MM.1S (cell line): ENCODE data around the gene FALEC.

Source experiments
- DNase-seq: peaks from one replicate; pipeline ENCODE4 v3.0.0-alpha.2; 2015
- H2AFZ ChIP-seq: fragments of 300-600 bp; sonication (generic); 2 replicates; pipeline ENCODE4 v1.6.0; 2016; ENCODE audit warnings: antibody characterized with exemption, low read length
- H3F3A ChIP-seq: fragments of 300-600 bp; sonication (generic); 2 replicates; pipeline ENCODE4 v1.6.1; 2016; ENCODE audit warnings: mild to moderate bottlenecking, antibody characterized with exemption, low read length, moderate library complexity, mixed read lengths; ENCODE audit not compliant: insufficient read depth
- H3K27ac ChIP-seq: fragments of 300-600 bp; sonication (generic); 2 replicates; pipeline ENCODE4 v1.5.1; 2016; ENCODE audit warnings: mild to moderate bottlenecking, low read length
- H3K27me3 ChIP-seq: fragments of 300-600 bp; sonication (generic); replicated peaks from 2 replicates; pipeline ENCODE4 v1.6.0; 2016; ENCODE audit warnings: low read length; ENCODE audit not compliant: insufficient read depth
- H3K36me3 ChIP-seq: fragments of 300-600 bp; sonication (generic); replicated peaks from 2 replicates; pipeline ENCODE4 v1.6.1; 2016; ENCODE audit warnings: mild to moderate bottlenecking, low read length, mixed read lengths; ENCODE audit not compliant: insufficient read depth
- H3K4me1 ChIP-seq: fragments of 300-600 bp; sonication (generic); 2 replicates; pipeline ENCODE4 v1.6.1; 2016; ENCODE audit warnings: low read length, mixed read lengths
- H3K4me2 ChIP-seq: fragments of 300-600 bp; sonication (generic); 2 replicates; pipeline ENCODE4 v1.6.0; 2016; ENCODE audit warnings: low read depth, low read length
- H3K4me3 ChIP-seq: fragments of 300-600 bp; sonication (generic); 2 replicates; pipeline ENCODE4 v1.5.1; 2016; ENCODE audit warnings: low read length, mixed read lengths
- H3K79me2 ChIP-seq: fragments of 300-600 bp; sonication (generic); 2 replicates; pipeline ENCODE4 v1.6.1; 2016; ENCODE audit warnings: mixed run types, low read length, mixed read lengths
- H3K9ac ChIP-seq: fragments of 300-600 bp; sonication (generic); 2 replicates; pipeline ENCODE4 v1.6.1; 2016; ENCODE audit warnings: low read length, mixed read lengths
- H3K9me2 ChIP-seq: fragments of 300-600 bp; sonication (generic); replicated peaks from 2 replicates; pipeline ENCODE4 v1.6.1; 2016; ENCODE audit warnings: mild to moderate bottlenecking, low read length, mixed read lengths; ENCODE audit not compliant: insufficient read depth
- H3K9me3 ChIP-seq: fragments of 300-600 bp; sonication (generic); replicated peaks from 2 replicates; pipeline ENCODE4 v1.6.1; 2016; ENCODE audit warnings: mild to moderate bottlenecking, low read length, mixed read lengths; ENCODE audit not compliant: insufficient read depth
- H4K20me1 ChIP-seq: fragments of 300-600 bp; sonication (generic); 2 replicates; pipeline ENCODE4 v1.6.1; 2016; ENCODE audit warnings: mild to moderate bottlenecking, low read length, moderate library complexity, mixed read lengths; ENCODE audit not compliant: insufficient read depth
- CTCF ChIP-seq: fragments of 300-600 bp; sonication (generic); IDR thresholded peaks from 2 replicates; pipeline ENCODE4 v1.5.1; 2016; ENCODE audit warnings: antibody characterized with exemption, low read length, mixed read lengths
- EZH2 ChIP-seq: fragments of 300-600 bp; sonication (generic); optimal IDR thresholded peaks from 2 replicates; pipeline ENCODE3; 2017; ENCODE audit warnings: low read depth, mild to moderate bottlenecking, antibody characterized with exemption, low read length, mixed read lengths
- EZH2phosphoT487 ChIP-seq: fragments of 300-600 bp; sonication (generic); IDR thresholded peaks from 2 replicates; pipeline ENCODE4 v1.6.1; 2018; ENCODE audit warnings: antibody characterized with exemption, low read length

The FALEC gene

DNA sequence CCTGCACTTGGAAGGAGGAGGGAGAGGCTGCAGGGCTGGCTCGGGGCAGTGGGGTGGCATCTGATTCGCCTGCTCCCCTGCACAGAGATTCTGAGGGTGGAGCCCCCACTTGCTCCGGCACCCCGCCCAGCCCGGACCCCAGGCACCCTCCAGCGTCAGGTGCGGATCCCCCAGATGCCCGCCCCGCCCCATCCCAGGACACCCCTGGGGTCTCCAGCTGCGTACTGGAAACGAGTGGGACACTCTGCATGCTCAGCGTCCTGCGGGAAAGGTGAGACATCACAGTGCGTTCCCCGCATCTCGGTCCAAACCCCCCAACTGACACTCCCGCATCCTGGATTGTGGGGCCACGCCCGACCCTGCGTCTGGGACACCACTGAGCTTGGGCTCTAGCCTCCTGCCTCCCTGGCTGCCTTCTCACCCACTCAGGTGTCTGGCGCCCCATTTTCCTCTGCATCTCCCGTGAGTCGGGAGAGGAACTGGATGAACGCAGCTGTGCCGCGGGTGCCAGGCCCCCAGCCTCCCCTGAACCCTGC, 41.6 kb downstream of the FALEC start:
- Histone ChIP-seq H2AFZ (no peak overlapping the region), H3K36me3 (no peaks in the 10 kb centered on the region), H3K4me2 (no peak overlapping the region), H3K79me2 (0 out of 2 replicates have a peak, but pooled peaks cover 4% of the 10 kb centered on the region), H4K20me1 (no peaks in the 10 kb centered on the region), H3F3A (peaks cover 22% of the 10 kb centered on the region), H3K9me3 (no peaks in the 10 kb centered on the region), H3K4me3 (no peak overlapping the region), H3K9me2 (no peaks in the 10 kb centered on the region), H3K27ac (no peak overlapping the region), H3K4me1 (peaks cover 14% of the 10 kb centered on the region), H3K27me3 (0 out of 2 replicates have a peak, but pooled peaks cover 6% of the 10 kb centered on the region), H3K9ac (no peak overlapping the region)
- DNase-seq: no peak
- TF ChIP-seq EZH2phosphoT487 (no peak), EZH2 (no peak), CTCF (no peak)

DNA sequence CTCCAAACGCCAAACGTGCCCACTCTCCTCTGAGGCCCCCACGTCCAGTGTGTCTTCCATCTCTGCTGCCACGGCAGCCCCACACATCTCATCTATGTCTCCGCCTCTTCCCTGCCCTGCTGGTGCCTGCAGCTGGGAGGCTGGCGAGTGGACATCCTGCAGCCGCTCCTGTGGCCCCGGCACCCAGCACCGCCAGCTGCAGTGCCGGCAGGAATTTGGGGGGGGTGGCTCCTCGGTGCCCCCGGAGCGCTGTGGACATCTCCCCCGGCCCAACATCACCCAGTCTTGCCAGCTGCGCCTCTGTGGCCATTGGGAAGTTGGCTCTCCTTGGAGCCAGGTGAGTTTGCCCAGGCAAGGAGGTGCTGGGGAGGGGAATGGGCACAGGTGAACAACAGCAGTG, 42.3 kb downstream of the FALEC start:
- Histone ChIP-seq H3F3A (peaks cover 29% of the 10 kb centered on the region), H3K9me2 (no peaks in the 10 kb centered on the region), H3K4me3 (no peak overlapping the region), H3K27ac (no peak overlapping the region), H3K9me3 (no peaks in the 10 kb centered on the region), H4K20me1 (no peaks in the 10 kb centered on the region), H3K36me3 (no peaks in the 10 kb centered on the region), H3K79me2 (0 out of 2 replicates have a peak, but pooled peaks cover 4% of the 10 kb centered on the region), H3K9ac (no peak overlapping the region), H2AFZ (no peak overlapping the region), H3K4me2 (no peak overlapping the region), H3K27me3 (0 out of 2 replicates have a peak, but pooled peaks cover 6% of the 10 kb centered on the region), H3K4me1 (peaks cover 19% of the 10 kb centered on the region)
- TF ChIP-seq EZH2phosphoT487: no peak
- TF ChIP-seq EZH2: no peak
- no peak for TF ChIP-seq CTCF
- DNase-seq: no peak

DNA sequence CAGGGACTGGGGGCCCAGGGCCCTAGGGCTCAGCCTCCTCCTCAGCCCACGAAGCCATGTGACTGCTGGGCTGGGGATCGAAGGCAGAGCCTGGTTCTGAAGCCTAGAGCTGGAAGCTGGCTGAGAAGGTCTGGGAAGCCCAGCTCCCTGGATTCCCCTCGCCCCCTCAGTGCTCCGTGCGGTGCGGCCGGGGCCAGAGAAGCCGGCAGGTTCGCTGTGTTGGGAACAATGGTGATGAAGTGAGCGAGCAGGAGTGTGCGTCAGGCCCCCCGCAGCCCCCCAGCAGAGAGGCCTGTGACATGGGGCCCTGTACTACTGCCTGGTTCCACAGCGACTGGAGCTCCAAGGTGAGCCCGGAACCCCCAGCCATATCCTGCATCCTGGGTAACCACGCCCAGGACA, 42.8 kb downstream of the FALEC start:
- no peak overlapping the region for H2AFZ ChIP-seq
- H3K4me3 ChIP-seq: no peak overlapping the region
- H3K9me2 ChIP-seq: no peaks in the 10 kb centered on the region
- H3K4me2 ChIP-seq: no peak overlapping the region
- no peaks in the 10 kb centered on the region for H3K36me3 ChIP-seq
- peaks cover 33% of the 10 kb centered on the region for H3F3A ChIP-seq
- H3K79me2 ChIP-seq: 0 out of 2 replicates have a peak, but pooled peaks cover 4% of the 10 kb centered on the region
- 0 out of 2 replicates have a peak, but pooled peaks cover 3% of the 10 kb centered on the region for H3K27me3 ChIP-seq
- no peaks in the 10 kb centered on the region for H4K20me1 ChIP-seq
- H3K4me1 ChIP-seq: peaks cover 23% of the 10 kb centered on the region
- H3K27ac ChIP-seq: no peak overlapping the region
- no peak for TF ChIP-seq CTCF
- no peak for TF ChIP-seq EZH2
- TF ChIP-seq EZH2phosphoT487: no peak
- no peak for DNase-seq
- H3K9ac ChIP-seq: no peak overlapping the region
- no peaks in the 10 kb centered on the region for H3K9me3 ChIP-seq
